Astrocyte (in vitro differentiated cells and primary cell): ENCODE results near the gene C18orf63.

Experiments
- CTCF ChIP-seq: IDR thresholded peaks from 2 replicates; pipeline ENCODE4 v1.5.1; 2011; ENCODE audit warnings: low read depth, mild to moderate bottlenecking, inconsistent platforms, low read length, moderate library complexity; ENCODE audit not compliant: insufficient read depth
- EZH2 ChIP-seq: IDR thresholded peaks from 2 replicates; pipeline ENCODE4 v1.6.1; 2012; ENCODE audit warnings: mild to moderate bottlenecking, low read length, inconsistent platforms; ENCODE audit not compliant: insufficient read depth

GRCh38 chr18:74328206-74328605 is 12.6 kb downstream of the C18orf63 start:
- TF ChIP-seq CTCF (no peak), EZH2 (no peak)
